Mucosa of descending colon (tissue), 3 donors: ENCODE measurements around the gene VARS2. TPM values are rescaled to one million over a fixed set of nuclear protein-coding genes. Genes with fewer than 3 reads are reported as not detected.

Source experiments
- ATAC-seq: fragments of 200-7000 bp; cut with Tn5 transposase; one replicate; pipeline ENCODE4 v1.9.1; 2020; ENCODE audit warnings: mild to moderate bottlenecking, moderate library complexity
- DNase-seq, 3 donors: peaks; one replicate each; pipeline ENCODE4 v3.0.0-alpha.2; 2020
- H3K36me3 ChIP-seq: fragments of 200-600 bp; one replicate; pipeline ENCODE4 v1.8.0; 2021; ENCODE audit warnings: low read depth, mild to moderate bottlenecking
- H3K4me1 ChIP-seq: fragments of 200-600 bp; one replicate; pipeline ENCODE4 v1.8.0; 2021; ENCODE audit warnings: low read depth, mild to moderate bottlenecking
- H3K4me3 ChIP-seq: fragments of 200-600 bp; one replicate; pipeline ENCODE4 v1.8.0; 2021; ENCODE audit warnings: mild to moderate bottlenecking
- H3K9me3 ChIP-seq: fragments of 200-600 bp; one replicate; pipeline ENCODE4 v1.8.0; 2021; ENCODE audit warnings: mild to moderate bottlenecking
- intact Hi-C, 2 donors: fragments of 100-400 bp; cut with DNase I in 1 of 2; cut with micrococcal nuclease in 1 of 2; formaldehyde crosslinking; loops; one replicate each; pipeline versions ENCODE4 v1.11.0 to v1.11.1; 2022; cut with DNase I, micrococcal nuclease
- total RNA-seq, 3 donors: library from RNA; stranded (reverse); fragmentation: NEBNext Ultra II Directional in 2 of 3; extraction: Animal tissue kit (Norgen Biotek cat#: 25700) in 2 of 3; gene quantifications; one replicate each; pipeline versions ENCODE4 v1.2.1 to v1.2.4, GENCODE V29; 2021 to 2023
- TF ChIP-seq, protein P1 (sequence below): fragments of 200-600 bp; IDR thresholded peaks from one replicate; pipeline ENCODE4 v1.8.0; 2022; ENCODE audit warnings: antibody characterized with exemption, mild to moderate bottlenecking
- donor health status: DM: no; HTN: no; CAD: no; lungs with moderate emphysema.
- donor health status: DM: no; HTN: no; CAD: no.
- donor health status: DM: no; HTN: yes; CAD: no.

The VARS2 gene
- total RNA-seq, 3 donors from 2014 or later = 20.9 to 27.6 (median 27.3) TPM

DNA sequence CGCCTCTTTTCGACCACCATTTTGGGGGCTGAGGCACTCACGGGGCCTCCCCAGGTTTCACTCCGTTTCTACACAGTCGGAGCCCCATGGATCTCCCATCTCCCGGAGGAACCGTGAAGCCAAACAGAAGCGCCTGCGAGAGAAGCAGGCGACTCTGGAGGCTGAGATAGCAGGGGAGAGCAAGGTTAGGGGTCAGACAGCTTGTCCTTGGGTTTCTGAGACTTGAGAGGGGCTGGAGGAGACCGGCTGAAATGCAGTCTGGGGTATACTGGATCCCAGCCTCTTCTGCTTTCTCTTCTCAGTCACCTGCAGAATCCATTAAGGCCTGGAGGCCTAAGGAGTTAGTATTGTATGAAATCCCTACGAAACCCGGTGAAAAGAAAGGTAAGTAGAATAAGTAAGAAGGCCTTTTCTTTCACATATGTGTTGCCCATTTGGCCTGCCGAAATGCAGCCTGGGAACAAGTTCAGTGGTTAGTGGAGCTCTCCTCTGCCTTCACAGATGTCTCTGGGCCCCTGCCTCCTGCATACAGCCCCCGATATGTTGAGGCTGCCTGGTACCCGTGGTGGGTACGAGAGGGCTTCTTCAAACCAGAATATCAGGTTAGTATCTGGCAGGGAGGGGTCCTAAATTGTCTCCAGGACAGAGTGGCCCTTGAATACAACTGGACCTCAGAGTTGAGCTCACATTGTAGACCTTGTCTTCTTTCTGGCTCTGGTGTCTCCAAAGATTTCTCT, 984 bp downstream of the VARS2 start:
- Histone ChIP-seq H3K4me1 (peaks cover 15% of the 10 kb centered on the region), H3K9me3 (no peaks in the 10 kb centered on the region), H3K4me3 (no peak overlapping the region), H3K36me3 (no peaks in the 10 kb centered on the region)
- ATAC-seq (peak; percentile 2), DNase-seq (peak in 1 of 3 donors; percentile 23)
- TF ChIP-seq, protein P1, sequence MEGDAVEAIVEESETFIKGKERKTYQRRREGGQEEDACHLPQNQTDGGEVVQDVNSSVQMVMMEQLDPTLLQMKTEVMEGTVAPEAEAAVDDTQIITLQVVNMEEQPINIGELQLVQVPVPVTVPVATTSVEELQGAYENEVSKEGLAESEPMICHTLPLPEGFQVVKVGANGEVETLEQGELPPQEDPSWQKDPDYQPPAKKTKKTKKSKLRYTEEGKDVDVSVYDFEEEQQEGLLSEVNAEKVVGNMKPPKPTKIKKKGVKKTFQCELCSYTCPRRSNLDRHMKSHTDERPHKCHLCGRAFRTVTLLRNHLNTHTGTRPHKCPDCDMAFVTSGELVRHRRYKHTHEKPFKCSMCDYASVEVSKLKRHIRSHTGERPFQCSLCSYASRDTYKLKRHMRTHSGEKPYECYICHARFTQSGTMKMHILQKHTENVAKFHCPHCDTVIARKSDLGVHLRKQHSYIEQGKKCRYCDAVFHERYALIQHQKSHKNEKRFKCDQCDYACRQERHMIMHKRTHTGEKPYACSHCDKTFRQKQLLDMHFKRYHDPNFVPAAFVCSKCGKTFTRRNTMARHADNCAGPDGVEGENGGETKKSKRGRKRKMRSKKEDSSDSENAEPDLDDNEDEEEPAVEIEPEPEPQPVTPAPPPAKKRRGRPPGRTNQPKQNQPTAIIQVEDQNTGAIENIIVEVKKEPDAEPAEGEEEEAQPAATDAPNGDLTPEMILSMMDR = no peak
- intact Hi-C loops = loop anchor here in 1 of 2 donors (5.0 kb wide), 1 partner anchor 172 kb away; no protein-coding TSS in a partner anchor

DNA sequence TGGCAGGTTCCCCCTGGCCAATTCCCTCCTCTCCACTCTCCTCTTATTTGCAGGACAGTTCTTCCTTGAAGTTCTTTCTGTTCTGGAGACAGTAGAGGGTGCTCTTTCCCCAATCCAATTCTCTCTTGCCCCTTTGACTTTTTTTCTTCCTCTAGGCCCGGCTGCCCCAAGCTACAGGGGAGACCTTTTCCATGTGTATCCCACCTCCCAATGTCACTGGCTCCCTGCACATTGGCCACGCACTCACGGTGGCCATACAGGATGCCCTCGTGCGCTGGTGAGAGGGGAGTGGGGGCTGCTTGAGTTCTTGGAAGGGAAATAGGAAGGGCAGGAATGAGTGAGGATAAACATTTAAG, 1.5 kb downstream of the VARS2 start:
- Histone ChIP-seq H3K36me3 (no peaks in the 10 kb centered on the region), H3K9me3 (no peaks in the 10 kb centered on the region), H3K4me1 (peaks cover 15% of the 10 kb centered on the region), H3K4me3 (no peak overlapping the region)
- ATAC-seq (peak; percentile 35), DNase-seq (peak in 1 of 3 donors; percentile 49)
- TF ChIP-seq, protein P1 = peak; percentile 25
- intact Hi-C loops = loop anchor here in 1 of 2 donors (5.0 kb wide), 1 partner anchor 172 kb away; no protein-coding TSS in a partner anchor

DNA sequence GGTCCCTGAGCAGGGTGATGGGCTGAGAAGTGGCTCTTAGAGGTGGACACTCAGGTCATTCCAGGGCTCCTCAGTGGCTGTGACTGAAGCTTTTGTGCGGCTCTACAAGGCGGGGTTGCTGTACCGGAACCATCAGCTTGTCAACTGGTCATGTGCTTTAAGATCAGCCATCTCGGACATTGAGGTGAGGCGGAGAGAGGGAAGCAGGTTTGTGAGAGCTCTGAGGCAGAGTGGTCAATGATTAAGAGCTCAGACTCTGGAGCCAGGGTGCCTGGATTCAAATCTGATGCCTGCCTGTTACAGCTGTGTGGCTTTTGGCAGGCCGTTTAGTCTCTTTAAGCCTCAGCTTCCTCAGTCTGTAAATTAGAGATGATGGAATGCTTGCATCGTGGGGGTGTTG, 3.0 kb downstream of the VARS2 start:
- TF ChIP-seq, protein P1 = no peak
- Histone ChIP-seq H3K4me3 (no peak overlapping the region), H3K4me1 (peaks cover 15% of the 10 kb centered on the region), H3K9me3 (no peaks in the 10 kb centered on the region), H3K36me3 (no peaks in the 10 kb centered on the region)
- ATAC-seq = no peak
- DNase-seq = no peak
- intact Hi-C loops = loop anchor here in 1 of 2 donors (5.0 kb wide), 1 partner anchor 170 kb away; no protein-coding TSS in a partner anchor

DNA sequence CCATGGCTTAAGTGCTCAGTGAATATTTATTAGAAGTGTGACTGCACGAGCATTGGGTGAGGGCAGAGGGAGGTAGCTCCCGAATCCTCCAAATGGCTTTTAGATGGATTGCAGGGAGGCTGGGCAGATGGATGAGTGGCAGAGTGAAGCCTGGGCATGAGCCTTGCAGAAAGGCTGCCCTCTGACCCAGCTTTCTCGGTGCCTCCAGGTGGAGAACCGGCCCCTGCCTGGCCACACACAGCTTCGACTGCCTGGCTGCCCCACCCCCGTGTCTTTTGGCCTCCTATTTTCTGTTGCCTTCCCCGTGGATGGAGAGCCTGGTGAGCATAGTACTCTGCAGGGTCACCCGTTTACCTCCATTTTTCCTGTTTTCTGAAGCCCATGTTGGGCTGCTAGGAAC, 3.4 kb downstream of the VARS2 start:
- intact Hi-C loops = loop anchor here in 1 of 2 donors (5.0 kb wide), 1 partner anchor 170 kb away; no protein-coding TSS in a partner anchor
- ATAC-seq (no peak), DNase-seq (no peak)
- H3K4me3 ChIP-seq = no peak overlapping the region
- H3K4me1 ChIP-seq = peaks cover 15% of the 10 kb centered on the region
- H3K36me3 ChIP-seq = no peaks in the 10 kb centered on the region
- no peaks in the 10 kb centered on the region for H3K9me3 ChIP-seq
- TF ChIP-seq, protein P1 = no peak

DNA sequence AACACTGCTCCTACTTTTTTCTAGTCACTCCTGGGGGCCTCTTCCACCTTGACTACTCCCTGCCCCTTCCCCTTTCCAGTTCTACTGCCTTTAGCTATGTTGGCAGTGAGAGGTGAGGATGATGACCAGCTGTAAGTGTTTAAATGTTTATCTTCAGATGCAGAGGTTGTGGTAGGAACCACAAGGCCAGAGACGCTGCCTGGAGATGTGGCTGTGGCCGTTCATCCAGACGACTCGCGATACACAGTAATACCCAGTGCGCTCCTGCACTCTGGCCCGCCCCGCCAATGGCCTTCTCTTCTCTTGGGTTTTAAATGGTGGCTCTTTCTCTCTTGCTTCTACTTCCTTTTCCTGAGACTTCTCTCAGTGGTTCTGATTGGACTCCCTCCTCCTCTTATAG, 4.6 kb downstream of the VARS2 start:
- no peak for ATAC-seq
- H3K4me3 ChIP-seq = no peak overlapping the region
- H3K36me3 ChIP-seq = no peaks in the 10 kb centered on the region
- H3K9me3 ChIP-seq = no peaks in the 10 kb centered on the region
- TF ChIP-seq, protein P1 = no peak
- intact Hi-C loops = loop anchor here in 1 of 2 donors (5.0 kb wide), 1 partner anchor 169 kb away; no protein-coding TSS in a partner anchor
- DNase-seq = no peak
- peaks cover 11% of the 10 kb centered on the region for H3K4me1 ChIP-seq
